ENCODE results near the gene KCNA2.

Gene KCNA2

GRCh38 chr1:110584045-110584444, 22.1 kb downstream of the KCNA2 start:
- Histone ChIP-seq H3K79me2 (ENCODE audit: control insufficient read depth, low read length) (no peaks in the 10 kb centered on the region), H3K4me2 (ENCODE audit: low read length) (no peak overlapping the region), H4K20me1 (ENCODE audit: control insufficient read depth, insufficient read depth, low read depth, low read length) (no peaks in the 10 kb centered on the region), H3K9me3 (ENCODE audit: control insufficient read depth, insufficient read depth, low read length) (no peaks in the 10 kb centered on the region), H3K9me2 (replicated peaks; ENCODE audit: control insufficient read depth, low read length) (no peaks in the 10 kb centered on the region), H3K27me3 (ENCODE audit: control insufficient read depth, low read length) (no peaks in the 10 kb centered on the region), H3K27ac (ENCODE audit: low read depth, low read length) (no peak overlapping the region), H3K36me3 (ENCODE audit: control insufficient read depth, low read length) (no peaks in the 10 kb centered on the region), H3F3A (ENCODE audit: control insufficient read depth, insufficient read depth) (no peaks in the 10 kb centered on the region), H3K4me1 (ENCODE audit: control insufficient read depth, low read length) (no peaks in the 10 kb centered on the region), H3K4me3 (ENCODE audit: low read length) (no peak overlapping the region)
- TF ChIP-seq EZH2phosphoT487 (IDR thresholded peaks at IDR 0.05; ENCODE audit: borderline replicate concordance, low read length) (no peak), CTCF (IDR thresholded peaks at IDR 0.05; ENCODE audit: low read depth, low read length, poor library complexity, severe bottlenecking) (no peak)

GRCh38 chr1:110583505-110583904, 22.7 kb downstream of the KCNA2 start:
- TF ChIP-seq CTCF (IDR thresholded peaks at IDR 0.05; ENCODE audit: low read depth, low read length, poor library complexity, severe bottlenecking) (no peak), EZH2phosphoT487 (IDR thresholded peaks at IDR 0.05; ENCODE audit: borderline replicate concordance, low read length) (no peak)

GRCh38 chr1:110582378-110582777, 23.8 kb downstream of the KCNA2 start:
- Histone ChIP-seq H4K20me1 (ENCODE audit: control insufficient read depth, insufficient read depth, low read depth, low read length) (no peaks in the 10 kb centered on the region), H3K9me2 (replicated peaks; ENCODE audit: control insufficient read depth, low read length) (no peaks in the 10 kb centered on the region), H3K4me2 (ENCODE audit: low read length) (no peak overlapping the region), H3K27me3 (ENCODE audit: control insufficient read depth, low read length) (peaks cover 4% of the 10 kb centered on the region; the same call in 1 of the 2 replicates), H3K4me3 (ENCODE audit: low read length) (no peak overlapping the region), H3K9me3 (ENCODE audit: control insufficient read depth, insufficient read depth, low read length) (no peaks in the 10 kb centered on the region), H3F3A (ENCODE audit: control insufficient read depth, insufficient read depth) (no peaks in the 10 kb centered on the region), H3K27ac (ENCODE audit: low read depth, low read length) (no peak overlapping the region), H3K4me1 (ENCODE audit: control insufficient read depth, low read length) (no peaks in the 10 kb centered on the region), H3K36me3 (ENCODE audit: control insufficient read depth, low read length) (no peaks in the 10 kb centered on the region), H3K79me2 (ENCODE audit: control insufficient read depth, low read length) (no peaks in the 10 kb centered on the region)
- TF ChIP-seq CTCF (IDR thresholded peaks at IDR 0.05; ENCODE audit: low read depth, low read length, poor library complexity, severe bottlenecking), result no peak
- no peak for TF ChIP-seq EZH2phosphoT487 (IDR thresholded peaks at IDR 0.05; ENCODE audit: borderline replicate concordance, low read length)

More at GRCh38 chr1:110583505-110583904, 22.7 kb downstream of the KCNA2 start:
- H4K20me1 ChIP-seq (ENCODE audit: control insufficient read depth, insufficient read depth, low read depth, low read length), result no peaks in the 10 kb centered on the region
- no peaks in the 10 kb centered on the region for H3K9me3 ChIP-seq (ENCODE audit: control insufficient read depth, insufficient read depth, low read length)
- H3K36me3 ChIP-seq (ENCODE audit: control insufficient read depth, low read length), result no peaks in the 10 kb centered on the region
- H3K9me2 ChIP-seq (replicated peaks; ENCODE audit: control insufficient read depth, low read length), result no peaks in the 10 kb centered on the region
- no peak overlapping the region for H3K4me2 ChIP-seq (ENCODE audit: low read length)
- H3F3A ChIP-seq (ENCODE audit: control insufficient read depth, insufficient read depth), result no peaks in the 10 kb centered on the region
- no peak overlapping the region for H3K27ac ChIP-seq (ENCODE audit: low read depth, low read length)
- H3K4me1 ChIP-seq (ENCODE audit: control insufficient read depth, low read length), result no peaks in the 10 kb centered on the region
- no peaks in the 10 kb centered on the region for H3K79me2 ChIP-seq (ENCODE audit: control insufficient read depth, low read length)
- no peak overlapping the region for H3K4me3 ChIP-seq (ENCODE audit: low read length)
- H3K27me3 ChIP-seq (ENCODE audit: control insufficient read depth, low read length), result peaks cover under 1% of the 10 kb centered on the region; the same call in 1 of the 2 replicates

Data from DOHH2 (cell line).